GM21825 (cell line): ENCODE results near the gene NIM1K.
"Not testable (repeated sequence)": the region's sequence is repeated elsewhere in the genome, so short reads cannot be mapped to it uniquely, and the experiment has no call there.

ENCODE experiments used
- ATAC-seq: cut with Tn5 transposase; IDR thresholded peaks from one replicate; pipeline ENCODE4 v1.9.1; 2021; ENCODE audit warnings: mild to moderate bottlenecking, moderate library complexity; ENCODE audit not compliant: unreplicated experiment

The NIM1K gene

DNA sequence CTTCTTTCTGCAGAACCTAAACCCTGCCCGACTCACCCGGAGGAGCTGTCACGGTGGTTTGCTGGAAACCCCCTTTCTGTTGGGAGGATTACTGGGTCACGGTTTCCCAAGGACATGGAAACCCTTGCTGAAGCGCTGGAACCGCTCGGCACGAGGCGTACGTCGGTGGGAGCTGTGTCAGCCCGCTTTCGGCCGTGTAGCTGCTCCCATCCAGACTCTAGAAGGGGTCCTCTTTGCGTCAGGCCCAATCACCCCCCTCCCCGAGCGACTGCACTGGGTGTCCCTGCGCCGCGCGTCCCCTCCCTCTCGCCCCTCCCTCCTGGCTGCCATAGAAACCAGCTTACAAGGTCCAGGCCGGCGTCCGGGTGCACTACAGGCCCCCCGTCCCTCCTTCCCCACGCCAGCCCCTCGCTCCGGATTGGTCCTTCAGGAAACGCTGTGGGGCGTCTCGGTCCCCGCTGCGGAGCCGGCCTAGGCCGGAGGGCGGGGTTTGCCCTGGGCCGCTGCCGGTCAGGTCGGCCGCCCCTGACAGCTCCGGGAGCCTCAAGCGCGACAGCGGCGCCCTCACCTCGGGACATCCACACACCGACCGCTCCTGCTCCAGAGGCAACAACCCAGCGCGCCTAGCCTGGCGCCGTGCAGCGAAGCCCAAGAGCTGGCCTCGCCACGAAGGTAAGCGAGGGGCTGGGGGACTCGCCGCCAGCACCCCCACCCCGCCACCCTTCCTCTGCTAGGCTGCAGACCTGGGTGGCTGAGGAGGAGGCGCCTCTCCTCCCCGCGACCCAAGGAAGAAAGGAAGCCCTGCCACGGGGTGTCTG is at the start of gene NIM1K:
Gene NIM1K (plus strand): TSS at position 486 of the 818 bp plus-strand sequence. CDS start 53,551 bp downstream, outside the sequence.
- peak; percentile 84 for ATAC-seq

DNA sequence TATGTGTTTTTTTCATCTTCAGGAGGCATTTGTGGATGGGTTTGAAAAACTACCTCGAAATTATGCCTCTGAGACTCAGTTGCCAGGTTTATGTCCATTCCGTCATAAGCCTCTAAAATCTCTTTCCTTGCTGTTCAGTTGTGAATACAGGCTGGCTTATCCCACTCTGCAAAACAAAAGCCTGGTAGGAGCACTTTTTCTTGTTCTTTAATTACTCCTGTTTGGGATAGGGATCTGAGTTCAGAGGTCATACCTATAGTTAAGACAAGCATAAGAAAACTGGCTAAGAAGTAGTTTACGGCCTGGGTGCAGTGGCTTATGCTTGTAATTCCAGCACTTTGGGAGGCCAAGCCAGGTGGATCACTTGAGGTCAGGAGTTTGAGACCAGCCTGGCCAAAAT is 47.0 kb upstream of the NIM1K start:
- ATAC-seq: no peak

DNA sequence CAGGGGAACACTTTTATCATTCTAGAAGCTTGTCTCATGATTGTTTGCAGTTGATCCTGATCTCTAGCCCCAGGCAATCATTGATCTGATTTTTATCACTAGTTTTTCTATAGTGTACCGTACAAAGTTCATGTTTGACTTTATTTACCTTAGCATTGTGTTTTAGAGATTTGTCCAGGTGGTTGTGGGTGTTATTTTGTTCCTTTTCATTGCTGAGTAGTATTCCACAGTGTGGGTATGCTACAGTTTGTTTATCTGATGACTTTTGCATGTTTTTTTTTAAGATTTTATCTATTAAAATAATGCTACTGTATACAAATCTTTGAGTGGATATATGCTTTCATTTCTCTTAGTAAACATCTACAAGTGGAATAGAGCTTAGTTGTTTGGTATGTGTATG is 45.1 kb upstream of the NIM1K start:
- ATAC-seq: no peak

DNA sequence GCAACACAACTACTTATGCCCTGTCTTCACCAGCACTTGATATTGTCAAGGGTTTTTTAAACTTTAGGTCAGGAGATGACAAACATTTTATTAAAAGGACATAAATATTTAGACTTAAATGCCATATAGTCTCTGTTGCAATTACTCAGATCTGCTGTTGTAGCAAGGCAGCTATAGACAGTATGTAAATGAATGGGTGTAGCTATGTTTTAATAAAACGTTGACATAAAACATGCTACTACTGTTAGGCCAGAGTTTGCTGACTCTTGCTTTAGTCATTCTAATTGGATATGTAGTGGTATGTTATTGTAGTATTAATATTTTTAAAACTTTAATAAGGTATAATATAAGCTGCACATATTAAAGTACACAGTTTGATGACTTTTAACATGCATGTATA is 43.6 kb upstream of the NIM1K start:
- ATAC-seq: no peak

DNA sequence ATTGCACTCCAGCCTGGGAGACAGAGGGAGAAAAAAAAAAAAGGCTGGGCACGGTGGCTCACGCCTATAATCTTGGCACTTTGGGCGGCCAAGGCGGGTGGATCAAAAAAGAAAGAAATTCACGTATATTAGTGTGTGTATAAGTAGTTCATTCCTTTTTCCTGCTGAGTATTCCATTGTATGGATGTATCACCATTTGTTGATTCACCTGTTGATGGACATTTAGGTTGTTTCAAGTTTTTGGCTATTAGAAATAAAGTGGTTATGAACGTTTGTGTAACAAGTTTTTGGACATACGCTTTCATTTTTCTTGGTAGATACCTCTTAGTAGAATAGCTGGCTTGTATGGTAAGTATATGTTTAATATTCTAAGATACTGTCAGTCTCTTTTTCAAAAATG is 42.8 kb upstream of the NIM1K start:
- ATAC-seq: no peak

DNA sequence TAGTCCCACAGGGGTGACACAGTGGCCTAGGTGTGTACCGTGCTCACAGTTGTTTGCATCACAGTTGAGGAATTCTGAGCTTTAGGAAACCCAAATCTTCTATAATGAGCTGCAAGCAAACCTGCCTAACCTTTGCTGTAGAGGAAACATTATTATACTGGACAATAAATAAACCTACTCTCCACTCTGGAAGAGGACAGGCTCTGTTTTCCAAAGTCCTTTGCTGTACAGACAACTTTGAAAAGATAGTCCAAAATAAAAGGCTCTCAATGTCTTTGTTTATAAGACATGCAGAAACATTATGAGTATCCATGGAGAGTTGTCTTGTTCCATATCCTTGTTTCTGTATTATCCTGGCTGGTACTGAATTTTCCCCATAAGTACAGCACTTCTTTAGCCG is 42.0 kb upstream of the NIM1K start:
- no peak for ATAC-seq

DNA sequence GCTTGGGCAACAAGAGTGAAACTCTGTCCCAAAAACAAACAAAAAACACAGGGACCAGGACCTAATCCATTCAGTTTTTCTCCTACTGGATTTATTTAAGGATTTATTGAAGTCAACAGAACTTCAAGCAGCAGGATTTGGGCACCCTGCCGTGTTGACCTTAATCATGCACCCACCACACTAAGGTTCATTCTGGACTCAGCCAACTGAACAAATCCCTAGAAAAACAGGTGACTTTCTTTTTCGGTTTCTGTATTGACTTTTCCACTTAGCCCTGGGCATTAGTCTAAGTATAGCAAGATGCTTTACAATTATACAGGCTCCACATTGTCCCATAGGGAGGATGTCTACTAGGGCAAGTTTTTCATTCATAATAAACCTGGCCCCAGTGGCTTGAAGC is 41.3 kb upstream of the NIM1K start:
- no peak for ATAC-seq

DNA sequence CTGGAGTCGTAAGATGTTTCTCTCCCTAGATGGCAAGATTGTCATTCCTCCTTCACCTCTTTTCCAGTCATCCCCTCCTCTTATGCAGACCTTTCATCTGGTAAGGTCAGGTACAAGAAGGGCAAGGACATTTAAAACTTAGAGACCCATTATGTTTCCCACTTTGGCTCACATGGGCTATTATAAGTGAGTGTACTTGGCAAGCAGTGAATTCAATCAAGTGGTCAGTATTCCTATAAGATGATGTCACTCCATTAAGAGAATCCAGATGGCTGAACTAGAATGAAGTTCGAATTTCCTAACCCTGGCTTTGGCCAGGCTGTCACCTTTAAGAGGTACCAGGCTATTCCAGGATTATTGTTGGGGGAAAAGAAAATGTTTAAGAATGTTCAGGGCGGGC is 39.1 kb upstream of the NIM1K start:
- ATAC-seq: no peak

DNA sequence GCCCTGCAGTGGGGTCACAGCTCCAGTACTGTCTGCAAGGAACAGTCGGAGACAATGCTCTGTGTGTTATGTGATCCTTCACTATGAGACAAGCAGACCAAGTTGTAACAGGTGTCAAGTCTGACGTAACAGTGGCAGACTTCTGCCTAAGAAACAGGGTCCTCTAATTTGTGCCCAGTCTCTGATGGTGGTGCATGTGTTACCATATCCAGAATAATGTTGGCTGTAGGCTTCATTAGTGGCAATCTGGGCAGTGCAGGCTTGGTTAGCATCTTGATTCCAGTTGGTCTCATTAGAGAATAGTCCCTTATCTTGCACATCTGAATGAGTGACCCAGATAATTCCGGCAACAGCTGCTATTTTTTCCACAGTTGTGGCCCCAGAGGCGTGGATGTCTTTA is 37.6 kb upstream of the NIM1K start:
- ATAC-seq: no peak

DNA sequence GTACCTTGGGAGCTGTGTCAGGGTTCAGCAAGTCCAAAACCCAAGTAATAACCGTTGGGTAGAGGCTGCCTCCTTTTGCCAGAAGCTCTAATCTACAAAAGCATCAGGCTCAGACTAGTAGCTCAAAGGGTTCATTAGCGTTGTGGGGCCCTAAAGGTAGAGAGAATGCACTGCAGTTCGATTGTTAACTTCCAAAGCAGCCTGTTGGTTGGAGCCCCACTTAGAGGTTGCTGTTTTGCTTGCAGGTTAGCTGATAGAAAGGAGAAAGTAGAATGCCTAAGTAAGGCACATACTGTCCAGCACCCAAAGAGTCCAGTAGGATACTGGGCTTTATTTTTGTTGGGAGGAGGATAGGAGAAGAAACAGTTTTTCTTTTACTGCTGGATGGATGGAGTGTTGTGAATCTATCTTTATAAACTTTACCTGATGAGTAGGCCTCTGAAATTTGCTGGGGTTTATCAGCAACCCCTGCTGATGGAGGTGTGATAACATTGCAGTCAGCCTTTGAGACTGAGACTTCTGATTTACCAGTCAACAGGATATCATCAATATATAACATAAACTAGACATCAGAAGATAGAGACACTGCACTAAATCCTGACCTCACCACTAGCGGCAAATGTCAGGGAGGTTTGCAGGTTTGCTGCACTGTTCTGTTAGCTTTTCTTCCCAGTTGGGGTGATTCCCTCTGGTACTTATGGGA is 36.5 kb upstream of the NIM1K start:
- no peak for ATAC-seq

DNA sequence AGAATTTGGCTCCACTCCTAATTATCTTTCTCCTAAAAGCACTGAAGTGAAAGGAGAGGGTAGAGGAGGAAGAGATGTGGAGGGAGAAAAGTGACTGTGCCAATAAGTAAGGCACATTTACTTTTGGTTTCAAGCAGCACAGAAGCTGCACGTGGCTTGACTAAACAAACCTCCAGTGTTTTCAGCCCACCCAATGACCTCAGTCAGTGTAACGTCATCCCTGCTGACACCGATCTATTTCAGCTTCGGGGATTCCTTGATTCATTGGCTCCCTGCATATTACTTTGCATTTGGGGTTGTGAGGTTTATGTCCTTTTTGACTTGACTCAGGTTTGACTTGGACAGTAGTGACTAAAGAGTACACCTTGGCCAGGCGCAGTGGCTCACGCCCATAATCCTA is 35.6 kb upstream of the NIM1K start:
- no peak for ATAC-seq

DNA sequence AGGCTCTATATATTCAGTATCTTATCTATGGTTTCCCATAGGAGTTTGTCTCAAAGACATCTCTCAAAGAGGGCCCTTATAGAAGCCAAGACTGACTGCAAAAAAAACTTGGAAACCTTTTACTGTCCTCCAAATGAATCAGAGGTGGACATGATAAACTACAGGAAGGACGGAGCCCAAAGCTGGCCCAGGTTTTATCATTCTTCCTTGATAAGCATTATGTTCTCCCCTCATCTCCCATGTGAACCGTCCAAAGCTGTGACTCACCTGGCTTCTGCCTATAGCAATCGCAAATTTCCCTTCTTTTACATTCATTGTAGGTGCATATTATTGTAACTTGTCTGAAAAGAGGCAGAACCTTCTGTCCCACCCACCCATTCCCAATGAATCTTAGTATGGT is 35.0 kb upstream of the NIM1K start:
- ATAC-seq: no peak

DNA sequence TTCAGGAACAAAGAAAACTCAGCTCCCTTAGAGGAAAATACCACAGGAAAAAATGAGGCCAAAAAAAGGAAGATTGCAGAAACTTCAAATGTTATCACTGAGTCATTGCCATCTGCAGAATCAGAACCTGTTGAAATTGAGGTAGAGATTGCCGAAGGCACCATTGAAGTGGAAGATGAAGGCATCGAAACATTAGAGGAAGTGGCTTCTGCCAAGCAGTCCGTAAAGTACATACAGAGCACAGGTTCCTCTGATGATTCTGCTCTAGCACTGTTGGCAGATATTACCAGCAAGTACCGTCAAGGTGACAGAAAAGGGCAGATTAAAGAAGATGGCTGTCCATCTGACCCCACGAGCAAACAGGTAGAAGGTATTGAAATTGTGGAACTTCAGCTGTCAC is 30.8 kb upstream of the NIM1K start:
- ATAC-seq: no peak

DNA sequence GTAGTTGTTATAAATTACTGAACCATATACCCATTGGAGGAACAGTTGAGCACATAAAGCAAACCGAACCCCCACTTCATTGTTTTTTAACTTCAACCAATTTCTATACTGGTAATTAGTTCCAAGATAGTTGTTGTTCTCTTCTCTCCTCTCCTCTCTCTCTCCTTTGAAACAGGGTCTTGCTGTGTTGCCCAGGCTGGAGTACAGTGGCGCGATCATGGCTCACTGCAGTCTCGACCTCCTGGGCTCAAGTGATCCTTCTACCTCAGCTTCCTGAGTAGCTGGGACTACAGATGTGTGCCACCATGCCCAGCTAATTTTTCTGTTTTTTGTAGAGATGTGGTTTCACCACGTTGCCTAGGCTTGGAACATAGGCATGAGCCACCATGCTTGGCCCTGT is 27.2 kb upstream of the NIM1K start:
- ATAC-seq: not testable (repeated sequence)

DNA sequence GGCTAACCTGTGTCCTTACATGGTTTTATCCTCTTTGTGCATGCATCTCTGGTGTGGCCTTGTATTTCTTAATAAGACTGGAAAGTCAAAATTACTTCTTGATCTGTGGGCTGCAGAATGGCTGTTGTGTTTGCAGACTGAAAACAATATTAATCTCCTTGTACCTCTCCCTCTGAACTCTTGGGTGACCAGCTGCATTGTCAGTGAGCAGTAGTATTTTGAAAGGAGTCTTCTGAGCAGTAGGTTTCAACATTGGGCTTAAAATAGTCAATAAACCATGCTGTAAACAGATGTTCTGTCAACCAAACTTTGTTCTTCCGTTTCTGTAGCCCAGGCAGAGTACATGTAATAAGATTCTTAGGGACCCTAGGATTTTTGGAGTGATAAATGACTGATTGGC is 26.7 kb upstream of the NIM1K start:
- ATAC-seq: no peak

DNA sequence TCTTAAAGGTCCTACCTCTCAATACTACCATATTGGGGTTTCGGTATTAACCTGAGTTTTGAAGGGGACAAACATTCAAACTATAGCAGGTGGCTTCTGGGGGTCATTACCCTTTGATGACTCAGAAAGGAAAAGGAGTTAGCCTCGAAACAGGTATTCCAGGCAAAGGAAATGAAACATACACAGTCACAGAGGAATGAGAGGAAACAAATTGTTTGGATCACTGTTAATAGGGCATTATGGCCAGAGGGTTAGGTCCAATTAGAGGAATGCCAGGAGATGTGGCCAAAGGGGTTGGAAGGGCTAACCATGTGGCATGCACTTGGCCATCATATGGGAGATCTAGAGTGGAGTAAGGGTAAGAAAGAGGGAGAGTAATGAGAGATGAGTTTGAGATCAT is 23.9 kb upstream of the NIM1K start:
- ATAC-seq: no peak

DNA sequence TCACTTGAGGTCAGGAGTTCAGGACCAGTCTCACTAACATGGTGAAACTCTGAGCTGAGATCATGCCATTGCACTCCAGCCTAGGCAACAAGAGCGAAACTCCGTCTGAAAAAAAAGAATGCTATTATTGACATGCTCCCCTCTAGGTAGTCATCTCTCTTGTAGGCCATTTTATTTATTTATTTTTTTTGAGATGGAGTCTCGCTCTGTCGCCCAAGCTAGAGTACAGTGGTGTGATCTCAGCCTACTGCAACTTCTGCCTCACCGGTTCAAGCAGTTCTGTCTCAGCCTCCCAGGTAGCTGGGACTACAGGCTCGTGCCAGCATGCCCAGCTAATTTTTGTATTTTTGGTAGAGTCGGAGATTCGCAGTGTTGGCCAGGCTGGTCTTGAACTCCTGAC is 20.6 kb upstream of the NIM1K start:
- no peak for ATAC-seq

DNA sequence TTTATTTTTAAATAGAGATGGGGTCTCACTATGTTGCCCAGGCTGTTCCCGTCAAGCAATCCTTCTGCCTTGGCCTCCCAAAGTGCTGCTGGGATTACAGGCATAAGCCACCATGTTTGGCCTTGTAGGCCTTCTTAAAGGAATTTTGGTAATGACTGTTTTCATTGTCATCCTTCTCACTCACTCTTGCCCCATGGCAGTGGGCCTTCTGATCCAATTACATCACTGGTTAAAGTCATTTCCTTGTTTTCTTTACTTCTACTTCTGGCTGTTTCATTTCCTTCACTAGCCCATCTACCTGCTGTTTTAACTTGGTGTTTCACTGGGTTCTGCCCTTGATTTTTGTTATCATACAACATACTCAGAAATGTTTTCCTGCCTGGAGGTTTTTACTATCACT is 20.1 kb upstream of the NIM1K start:
- ATAC-seq: no peak

DNA sequence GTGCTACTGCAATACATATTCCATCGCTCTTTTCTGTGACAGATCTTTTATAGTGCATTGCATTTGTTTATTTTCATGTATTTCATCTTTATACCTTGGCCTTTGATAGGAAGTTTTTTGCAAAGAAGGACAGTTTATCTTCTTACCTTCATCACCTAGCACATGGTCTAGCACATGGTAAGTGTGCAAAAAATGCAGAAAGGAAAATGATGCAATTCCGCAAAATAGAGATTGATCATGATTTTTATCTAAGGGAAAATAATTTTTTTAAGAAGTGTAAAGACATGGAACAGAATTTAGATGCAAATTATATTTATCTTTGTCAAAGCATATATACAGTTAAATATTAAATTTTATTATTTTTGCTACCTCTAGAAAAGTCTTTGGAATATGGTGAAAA is 19.2 kb upstream of the NIM1K start:
- ATAC-seq: no peak

DNA sequence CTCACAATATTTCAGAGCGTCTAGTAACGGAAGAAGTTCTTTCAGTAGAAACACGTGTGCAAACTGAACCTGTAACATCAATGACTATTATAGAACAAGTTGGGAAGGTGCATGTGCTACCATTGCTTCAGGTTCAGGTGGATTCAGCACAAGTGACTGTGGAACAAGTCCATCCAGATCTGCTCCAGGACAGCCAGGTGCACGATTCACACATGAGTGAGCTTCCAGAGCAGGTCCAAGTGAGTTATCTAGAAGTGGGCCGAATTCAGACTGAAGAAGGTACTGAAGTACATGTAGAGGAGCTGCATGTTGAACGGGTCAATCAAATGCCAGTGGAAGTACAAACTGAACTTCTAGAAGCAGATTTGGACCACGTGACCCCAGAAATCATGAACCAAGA is 17.4 kb upstream of the NIM1K start:
- no peak for ATAC-seq

DNA sequence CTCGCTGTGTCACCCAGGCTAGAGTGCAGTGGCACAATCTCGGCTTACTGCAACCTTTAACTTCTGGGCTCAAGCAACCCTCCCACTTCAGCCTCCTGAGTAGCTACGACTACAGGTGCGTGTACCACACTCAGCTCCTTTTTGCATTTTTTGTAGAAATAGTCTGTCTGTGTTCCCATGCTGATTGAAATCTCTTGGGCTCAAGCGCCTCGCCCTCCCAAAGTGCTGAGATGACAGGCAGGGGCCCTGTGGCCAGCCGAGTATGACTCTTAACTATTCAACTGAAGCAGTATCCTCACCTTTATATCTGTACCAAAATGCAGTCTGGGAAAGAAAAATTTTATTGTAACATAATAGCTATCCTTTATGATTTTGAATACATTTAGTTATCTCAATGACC is 12.2 kb upstream of the NIM1K start:
- no peak for ATAC-seq

DNA sequence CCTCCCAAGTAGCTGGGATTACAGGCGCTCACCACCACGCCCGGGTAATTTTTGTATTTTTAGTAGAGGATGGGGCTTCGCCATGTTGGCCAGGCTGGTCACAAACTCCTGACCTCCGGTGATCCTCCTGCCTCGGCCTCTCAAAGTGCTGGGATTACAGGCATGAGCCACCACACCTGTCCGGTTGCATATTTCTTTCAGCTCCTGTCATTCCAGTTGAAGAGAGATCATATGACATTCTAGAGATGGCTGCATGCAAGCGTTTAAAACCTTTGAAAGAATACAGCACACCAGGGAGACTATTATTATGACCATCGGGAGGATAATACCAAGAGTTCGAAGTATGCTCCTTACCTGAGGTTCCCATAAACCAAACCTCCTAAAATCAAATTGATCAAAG is 9.6 kb upstream of the NIM1K start:
- no peak for ATAC-seq

DNA sequence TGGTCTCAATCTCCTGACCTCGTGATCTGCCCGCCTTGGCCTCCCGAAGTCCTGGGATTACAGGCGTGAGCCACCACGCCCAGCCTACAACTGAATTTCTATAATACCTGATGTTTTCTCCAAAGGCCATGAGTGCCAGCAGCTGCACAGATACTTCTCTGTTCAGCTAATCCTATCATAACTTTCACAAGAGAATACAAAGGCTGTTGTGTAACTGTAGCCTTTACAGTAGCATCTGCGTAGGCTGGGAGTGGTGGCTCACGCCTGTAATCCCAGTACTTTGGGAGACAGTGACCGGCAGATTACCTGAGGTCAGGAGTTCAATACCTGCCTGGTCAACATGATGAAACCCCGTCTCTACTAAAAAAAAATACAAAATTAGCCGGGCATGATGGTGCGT is 8.9 kb upstream of the NIM1K start:
- not testable (repeated sequence) for ATAC-seq
